Liver (tissue), 9 donors: Measurements from ENCODE around the gene MAGEF1. TPM values are rescaled to one million over a fixed set of nuclear protein-coding genes. Genes with fewer than 3 reads are reported as not detected.

Experiments used
- DNase-seq: peaks from one replicate; pipeline ENCODE4 v3.0.0-alpha.2; 2017; ENCODE audit warnings: low spot score
- H3K27ac ChIP-seq, 2 donors: one replicate each; pipeline ENCODE4 v1.7.0; 2013; ENCODE audit warnings: inconsistent platforms in 2 of 2, low read length in 2 of 2, control low read depth in 1 of 2, low read depth in 1 of 2, mild to moderate bottlenecking in 1 of 2
- H3K27me3 ChIP-seq, 4 donors: one replicate each; pipeline versions ENCODE4 v1.6.1 to v1.7.0; 2013; ENCODE audit warnings: low read length in 3 of 4, inconsistent platforms in 1 of 4, mild to moderate bottlenecking in 1 of 4, moderate library complexity in 1 of 4; ENCODE audit not compliant: control insufficient read depth in 4 of 4, insufficient read depth in 4 of 4
- H3K36me3 ChIP-seq, 4 donors: one replicate each; pipeline versions ENCODE4 v1.6.1 to v1.7.0; 2013; ENCODE audit warnings: low read length in 3 of 4, mild to moderate bottlenecking in 3 of 4, low read depth in 1 of 4, moderate library complexity in 1 of 4; ENCODE audit not compliant: control insufficient read depth in 4 of 4, insufficient read depth in 3 of 4
- H3K4me1 ChIP-seq, 4 donors: one replicate each; pipeline versions ENCODE4 v1.6.1 to v1.7.0; 2013; ENCODE audit warnings: low read length in 3 of 4, mild to moderate bottlenecking in 3 of 4, moderate library complexity in 1 of 4; ENCODE audit not compliant: control insufficient read depth in 4 of 4, insufficient read depth in 4 of 4
- H3K4me3 ChIP-seq, 3 donors: one replicate each; pipeline versions ENCODE4 v1.6.1 to v1.7.0; 2013; ENCODE audit warnings: low read length in 3 of 3, control low read depth in 1 of 3, low read depth in 1 of 3, mild to moderate bottlenecking in 1 of 3
- H3K9ac ChIP-seq, 2 donors: one replicate each; pipeline ENCODE4 v1.7.0; 2013; ENCODE audit warnings: low read length in 2 of 2, mild to moderate bottlenecking in 2 of 2, moderate library complexity in 2 of 2, control low read depth in 1 of 2, low read depth in 1 of 2
- H3K9me3 ChIP-seq, 4 donors: one replicate each; pipeline versions ENCODE4 v1.6.1 to v1.7.0; 2013; ENCODE audit warnings: low read length in 3 of 4; ENCODE audit not compliant: control insufficient read depth in 4 of 4
- ATF3 ChIP-seq: IDR thresholded peaks from 2 replicates; pipeline ENCODE4 v1.6.1; 2016; ENCODE audit warnings: antibody characterized with exemption
- EGR1 ChIP-seq, 2 donors: IDR thresholded peaks; 2 replicates each; pipeline ENCODE4 v1.6.1; 2016 to 2018; ENCODE audit warnings: antibody characterized with exemption in 2 of 2, low read depth in 2 of 2
- FOXA1 ChIP-seq: IDR thresholded peaks from 2 replicates; pipeline ENCODE4 v1.6.1; 2016; ENCODE audit warnings: antibody characterized with exemption
- FOXA2 ChIP-seq: IDR thresholded peaks from 2 replicates; pipeline ENCODE4 v1.6.1; 2016; ENCODE audit warnings: antibody characterized with exemption
- HNF4A ChIP-seq, 2 donors: conservative IDR thresholded peaks; 2 replicates each; pipeline ENCODE4 v1.6.1; 2016; ENCODE audit warnings: antibody characterized with exemption in 2 of 2, mild to moderate bottlenecking in 2 of 2
- HNF4G ChIP-seq: IDR thresholded peaks from 2 replicates; pipeline ENCODE4 v1.6.1; 2016; ENCODE audit warnings: antibody characterized with exemption
- JUND ChIP-seq, 2 donors: IDR thresholded peaks; 2 replicates each; pipeline ENCODE4 v1.6.1; 2016; ENCODE audit warnings: antibody characterized with exemption in 2 of 2
- RAD21 ChIP-seq, 2 donors: IDR thresholded peaks; 2 replicates each; pipeline ENCODE4 v1.6.1; 2016; ENCODE audit warnings: antibody characterized with exemption in 2 of 2, mild to moderate bottlenecking in 2 of 2
- RXRA ChIP-seq, 2 donors: IDR thresholded peaks; 2 replicates each; pipeline ENCODE4 v1.6.1; 2017 to 2018; ENCODE audit warnings: antibody characterized with exemption in 2 of 2, mild to moderate bottlenecking in 1 of 2
- YY1 ChIP-seq: IDR thresholded peaks from 2 replicates; pipeline ENCODE4 v1.6.1; 2016; ENCODE audit warnings: antibody characterized with exemption, mild to moderate bottlenecking
- WGBS: extraction: QIAGEN DNeasy Blood & Tissue Kit; methylation state at CpG from one replicate; pipeline ENCODE4 v1.1.7; 2013; 5-methylcytosine and 5-hydroxymethylcytosine counted together
- polyA plus RNA-seq, 2 donors: library from polyadenylated mRNA; stranded (reverse) in 1 of 2; unstranded in 1 of 2; fragments of 200-250 nt in 1 of 2; fragments of >200 nt in 1 of 2; fragmentation: Nextera tagmentation in 1 of 2; extraction: Ambion mirVana in 1 of 2; gene quantifications; one replicate each; pipeline versions ENCODE4 v1.2.1 to v1.2.3, GENCODE V29; 2013 to 2015
- total RNA-seq, 2 donors: library from RNA; depleted of rRNA; stranded (reverse); fragments of >200 nt; gene quantifications; one replicate each; pipeline ENCODE4 v1.2.3, GENCODE V29; 2014
- TF ChIP-seq, protein P1 (sequence below): IDR thresholded peaks from 2 replicates; pipeline ENCODE4 v1.6.1; 2016; ENCODE audit warnings: antibody characterized with exemption
- TF ChIP-seq, protein P2 (sequence below): IDR thresholded peaks from 2 replicates; pipeline ENCODE4 v1.6.1; 2016; ENCODE audit warnings: antibody characterized with exemption
- TF ChIP-seq, protein P3 (sequence below): IDR thresholded peaks from 2 replicates; pipeline ENCODE4 v1.6.1; 2016; ENCODE audit warnings: antibody characterized with exemption, mild to moderate bottlenecking
- donor health status: healthy.
- donor health status: healthy.
- donor health status: healthy.
- donor health status: healthy.
- donor health status: healthy.

MAGEF1 gene
- total and polyA plus RNA-seq, 4 donors: 12.9 to 15.5 (median 14.3) TPM

DNA sequence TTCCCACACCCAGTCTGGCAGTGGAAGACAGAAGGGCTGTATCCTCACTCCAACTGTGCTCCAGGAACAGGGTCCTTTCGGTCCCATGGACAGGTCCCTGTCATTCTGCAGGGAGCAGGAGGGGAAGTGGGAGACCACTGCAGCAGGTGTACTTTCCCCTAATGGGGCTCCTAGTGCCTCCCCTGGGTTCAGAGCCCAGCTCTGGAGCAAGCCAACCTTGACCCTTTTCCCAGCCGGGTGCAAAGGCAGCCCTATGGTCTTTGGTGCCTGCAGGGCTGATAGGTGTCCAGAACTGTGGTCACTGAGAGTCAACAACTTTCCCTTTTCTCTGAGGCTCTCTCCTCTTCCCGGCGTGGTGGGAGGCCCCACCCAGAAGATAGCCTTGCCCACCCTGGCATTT lies 26.8 kb downstream of the MAGEF1 start:
- H3K4me1 ChIP-seq: no peaks in the 10 kb centered on the region
- H3K4me3 ChIP-seq: no peak overlapping the region
- no peaks in the 10 kb centered on the region for H3K36me3 ChIP-seq
- TF ChIP-seq EGR1 (IDR thresholded peaks at IDR 0.05; ENCODE audit: low read depth in 2 of 2): no peak
- TF ChIP-seq FOXA2: no peak
- TF ChIP-seq, protein P1, sequence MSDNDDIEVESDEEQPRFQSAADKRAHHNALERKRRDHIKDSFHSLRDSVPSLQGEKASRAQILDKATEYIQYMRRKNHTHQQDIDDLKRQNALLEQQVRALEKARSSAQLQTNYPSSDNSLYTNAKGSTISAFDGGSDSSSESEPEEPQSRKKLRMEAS: no peak
- no peak for TF ChIP-seq HNF4A (conservative IDR thresholded peaks at IDR 0.05)
- TF ChIP-seq JUND (IDR thresholded peaks at IDR 0.05): no peak
- DNase-seq: no peak
- H3K9me3 ChIP-seq: no peaks in the 10 kb centered on the region
- H3K9ac ChIP-seq: no peak overlapping the region
- 43% methylated on average over 4 of the region's 4 CpGs for WGBS
- no peaks in the 10 kb centered on the region for H3K27me3 ChIP-seq
- H3K27ac ChIP-seq: no peak overlapping the region

DNA sequence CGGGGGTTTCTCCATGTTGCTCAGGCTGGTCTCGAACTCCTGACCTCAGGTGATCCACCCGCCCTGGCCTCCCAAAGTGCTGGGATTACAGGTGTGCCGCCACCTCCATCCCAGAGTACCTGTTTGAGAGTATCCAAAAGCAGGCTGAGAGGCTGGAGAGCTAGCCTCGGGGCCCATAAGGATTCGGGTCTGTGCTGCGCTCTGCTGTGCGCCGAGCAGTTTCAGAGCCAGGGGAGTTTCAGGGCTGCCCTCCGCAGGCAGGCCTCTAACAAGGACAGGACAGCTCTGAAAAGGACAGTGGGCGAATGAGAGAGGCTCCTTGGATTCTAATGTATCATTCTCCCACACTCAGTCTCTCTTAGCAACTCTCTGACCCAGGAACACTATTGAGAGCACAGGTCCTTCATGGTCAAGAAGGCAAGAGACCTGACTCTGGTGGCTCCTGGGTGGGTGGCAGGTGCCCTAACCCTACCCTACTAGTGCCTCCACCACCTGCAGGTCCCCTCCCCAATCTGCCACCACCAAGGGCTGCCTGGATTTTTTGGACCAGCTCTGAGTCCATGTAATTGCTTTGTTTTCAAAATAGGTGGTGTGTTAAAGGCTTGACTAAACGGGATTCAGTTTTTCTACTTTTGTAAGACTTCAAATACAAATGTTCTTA lies 27.8 kb downstream of the MAGEF1 start:
- Histone ChIP-seq H3K36me3 (no peaks in the 10 kb centered on the region), H3K27me3 (no peaks in the 10 kb centered on the region), H3K9me3 (no peaks in the 10 kb centered on the region), H3K9ac (no peak overlapping the region), H3K4me1 (no peaks in the 10 kb centered on the region), H3K4me3 (no peak overlapping the region), H3K27ac (no peak overlapping the region)
- DNase-seq: no peak
- WGBS: 93% methylated on average over 12 of the region's 12 CpGs
- TF ChIP-seq, protein P2, sequence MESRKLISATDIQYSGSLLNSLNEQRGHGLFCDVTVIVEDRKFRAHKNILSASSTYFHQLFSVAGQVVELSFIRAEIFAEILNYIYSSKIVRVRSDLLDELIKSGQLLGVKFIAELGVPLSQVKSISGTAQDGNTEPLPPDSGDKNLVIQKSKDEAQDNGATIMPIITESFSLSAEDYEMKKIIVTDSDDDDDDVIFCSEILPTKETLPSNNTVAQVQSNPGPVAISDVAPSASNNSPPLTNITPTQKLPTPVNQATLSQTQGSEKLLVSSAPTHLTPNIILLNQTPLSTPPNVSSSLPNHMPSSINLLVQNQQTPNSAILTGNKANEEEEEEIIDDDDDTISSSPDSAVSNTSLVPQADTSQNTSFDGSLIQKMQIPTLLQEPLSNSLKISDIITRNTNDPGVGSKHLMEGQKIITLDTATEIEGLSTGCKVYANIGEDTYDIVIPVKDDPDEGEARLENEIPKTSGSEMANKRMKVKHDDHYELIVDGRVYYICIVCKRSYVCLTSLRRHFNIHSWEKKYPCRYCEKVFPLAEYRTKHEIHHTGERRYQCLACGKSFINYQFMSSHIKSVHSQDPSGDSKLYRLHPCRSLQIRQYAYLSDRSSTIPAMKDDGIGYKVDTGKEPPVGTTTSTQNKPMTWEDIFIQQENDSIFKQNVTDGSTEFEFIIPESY: no peak
- no peak for TF ChIP-seq HNF4A (conservative IDR thresholded peaks at IDR 0.05)
- no peak for TF ChIP-seq FOXA1
- no peak for TF ChIP-seq ATF3
- TF ChIP-seq YY1: no peak
- TF ChIP-seq JUND (IDR thresholded peaks at IDR 0.05): no peak
- TF ChIP-seq HNF4G: no peak
- no peak for TF ChIP-seq RXRA (IDR thresholded peaks at IDR 0.05)
- TF ChIP-seq RAD21 (IDR thresholded peaks at IDR 0.05): no peak
- TF ChIP-seq, protein P3, sequence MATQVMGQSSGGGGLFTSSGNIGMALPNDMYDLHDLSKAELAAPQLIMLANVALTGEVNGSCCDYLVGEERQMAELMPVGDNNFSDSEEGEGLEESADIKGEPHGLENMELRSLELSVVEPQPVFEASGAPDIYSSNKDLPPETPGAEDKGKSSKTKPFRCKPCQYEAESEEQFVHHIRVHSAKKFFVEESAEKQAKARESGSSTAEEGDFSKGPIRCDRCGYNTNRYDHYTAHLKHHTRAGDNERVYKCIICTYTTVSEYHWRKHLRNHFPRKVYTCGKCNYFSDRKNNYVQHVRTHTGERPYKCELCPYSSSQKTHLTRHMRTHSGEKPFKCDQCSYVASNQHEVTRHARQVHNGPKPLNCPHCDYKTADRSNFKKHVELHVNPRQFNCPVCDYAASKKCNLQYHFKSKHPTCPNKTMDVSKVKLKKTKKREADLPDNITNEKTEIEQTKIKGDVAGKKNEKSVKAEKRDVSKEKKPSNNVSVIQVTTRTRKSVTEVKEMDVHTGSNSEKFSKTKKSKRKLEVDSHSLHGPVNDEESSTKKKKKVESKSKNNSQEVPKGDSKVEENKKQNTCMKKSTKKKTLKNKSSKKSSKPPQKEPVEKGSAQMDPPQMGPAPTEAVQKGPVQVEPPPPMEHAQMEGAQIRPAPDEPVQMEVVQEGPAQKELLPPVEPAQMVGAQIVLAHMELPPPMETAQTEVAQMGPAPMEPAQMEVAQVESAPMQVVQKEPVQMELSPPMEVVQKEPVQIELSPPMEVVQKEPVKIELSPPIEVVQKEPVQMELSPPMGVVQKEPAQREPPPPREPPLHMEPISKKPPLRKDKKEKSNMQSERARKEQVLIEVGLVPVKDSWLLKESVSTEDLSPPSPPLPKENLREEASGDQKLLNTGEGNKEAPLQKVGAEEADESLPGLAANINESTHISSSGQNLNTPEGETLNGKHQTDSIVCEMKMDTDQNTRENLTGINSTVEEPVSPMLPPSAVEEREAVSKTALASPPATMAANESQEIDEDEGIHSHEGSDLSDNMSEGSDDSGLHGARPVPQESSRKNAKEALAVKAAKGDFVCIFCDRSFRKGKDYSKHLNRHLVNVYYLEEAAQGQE: no peak
- TF ChIP-seq FOXA2: no peak
